Activated T-helper 1 cell treated with anti-CD3 and anti-CD28 coated beads, Interleukin-2, amount 50 U/mL, for 16 hours (primary cell): ENCODE results near the gene AIFM3.

Source experiments
- DNase-seq, 2 donors: peaks; one replicate each; pipeline ENCODE4 v3.0.0-alpha.2; 2020; ENCODE audit warnings: low read depth in 1 of 2, low spot score in 1 of 2

Gene AIFM3

GRCh38 chr22:21025763-21026755 is 59.0 kb downstream of the AIFM3 start:
- DNase-seq: no peak

DNA sequence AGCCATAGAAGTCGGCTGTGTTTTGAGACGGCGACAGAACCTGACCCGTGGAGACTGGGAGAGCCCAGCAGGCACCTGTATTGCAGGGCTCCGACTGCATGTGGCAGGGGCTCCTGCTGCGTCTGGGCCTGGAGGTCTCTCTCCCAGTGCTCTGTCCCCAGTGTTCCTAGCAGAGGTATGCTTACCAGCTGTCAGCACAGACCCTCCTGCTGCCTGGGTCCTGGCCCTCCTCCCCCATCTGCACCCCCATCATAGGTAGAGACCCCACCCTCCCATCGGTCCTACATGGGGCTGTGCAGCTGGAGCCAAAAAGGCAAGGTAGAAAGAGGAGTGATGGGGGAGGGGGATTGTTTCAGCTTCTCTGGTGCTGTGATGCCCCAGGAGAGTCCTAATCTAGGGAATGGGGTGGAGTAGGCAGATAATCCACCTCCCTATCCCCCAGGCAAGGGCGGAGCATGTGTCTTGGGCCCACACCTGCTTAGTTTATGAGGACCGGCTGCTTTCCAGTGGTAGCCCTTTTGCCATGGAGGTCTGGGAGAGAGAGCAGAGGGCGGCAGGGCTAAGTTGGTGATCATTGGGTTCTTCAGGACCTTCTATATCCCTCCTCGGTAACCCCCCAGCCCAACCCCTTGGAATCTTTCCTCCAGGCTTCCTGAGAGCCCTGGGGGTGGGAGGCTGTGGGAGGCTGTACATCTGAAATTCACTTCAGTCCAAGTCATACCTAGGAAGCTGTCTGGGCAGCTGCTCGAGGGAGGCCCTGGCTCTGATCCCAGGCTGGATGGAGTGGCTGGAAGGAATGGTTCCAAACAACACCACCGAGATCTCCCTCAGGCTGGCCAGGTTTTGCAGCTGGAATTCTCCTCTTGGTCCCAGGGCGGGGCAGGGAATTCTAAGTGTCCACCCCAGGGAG is 60.0 kb downstream of the AIFM3 start:
- no peak for DNase-seq

- no peak for DNase-seq
Measured at GRCh38 chr22:21028277-21029251, 61.5 kb downstream of the AIFM3 start.

GRCh38 chr22:21029486-21030025 is 62.5 kb downstream of the AIFM3 start:
- no peak for DNase-seq

DNA sequence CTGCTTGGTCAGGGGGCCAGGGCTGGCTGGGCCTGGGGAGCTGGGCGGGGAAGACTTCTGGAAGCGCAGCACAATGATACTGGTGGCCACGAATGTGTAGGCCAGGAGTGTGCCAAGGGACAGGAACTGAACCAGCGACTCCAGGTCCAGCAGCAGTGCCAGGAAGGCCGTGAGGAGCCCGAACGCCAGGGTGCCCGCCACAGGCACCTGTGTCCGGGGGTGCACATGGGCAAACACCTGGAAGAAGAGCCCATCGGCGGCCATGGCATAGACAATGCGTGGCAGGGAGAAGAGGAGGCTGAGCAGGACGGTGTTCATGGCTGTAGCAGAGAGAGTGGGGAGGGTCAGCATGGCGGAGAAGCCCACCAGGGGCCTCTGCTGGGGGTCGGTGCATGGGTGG is 63.0 kb downstream of the AIFM3 start:
- DNase-seq: no peak
